Midbrain (tissue), 1 donor: ENCODE results near the gene PGPEP1.
"Not testable (repeated sequence)": the region's sequence is repeated elsewhere in the genome, so short reads cannot be mapped to it uniquely, and the experiment has no call there.

ENCODE experiments used
- DNase-seq: peaks from one replicate; lab custom pipeline; 2025; lab: John Stamatoyannopoulos, UW

The PGPEP1 gene

GRCh38 chr19:18308051-18308947 is 32.1 kb upstream of the PGPEP1 start:
- no peak for DNase-seq

DNA sequence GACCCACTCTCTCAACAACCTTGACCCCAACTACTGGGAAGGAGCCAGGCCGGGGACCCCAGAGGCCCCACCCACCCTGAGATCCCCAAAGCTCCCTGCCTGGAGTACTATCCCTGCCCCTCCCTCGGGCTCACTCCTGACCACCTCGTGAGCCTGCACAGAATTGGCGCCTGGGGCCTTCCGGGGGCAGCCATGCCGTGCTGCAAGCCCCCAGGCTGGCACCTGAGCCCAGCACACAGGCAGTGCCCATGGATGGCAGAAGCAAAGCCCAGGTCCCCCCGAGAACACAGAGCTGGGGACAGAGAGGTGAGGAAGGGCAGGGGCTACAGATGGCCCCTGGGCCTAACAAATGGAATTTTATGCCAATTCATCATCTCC is 31.5 kb upstream of the PGPEP1 start:
- no peak for DNase-seq

- DNase-seq = no peak
These were observed 30.8 kb upstream of the PGPEP1 start for GRCh38 chr19:18309525-18310064.

DNA sequence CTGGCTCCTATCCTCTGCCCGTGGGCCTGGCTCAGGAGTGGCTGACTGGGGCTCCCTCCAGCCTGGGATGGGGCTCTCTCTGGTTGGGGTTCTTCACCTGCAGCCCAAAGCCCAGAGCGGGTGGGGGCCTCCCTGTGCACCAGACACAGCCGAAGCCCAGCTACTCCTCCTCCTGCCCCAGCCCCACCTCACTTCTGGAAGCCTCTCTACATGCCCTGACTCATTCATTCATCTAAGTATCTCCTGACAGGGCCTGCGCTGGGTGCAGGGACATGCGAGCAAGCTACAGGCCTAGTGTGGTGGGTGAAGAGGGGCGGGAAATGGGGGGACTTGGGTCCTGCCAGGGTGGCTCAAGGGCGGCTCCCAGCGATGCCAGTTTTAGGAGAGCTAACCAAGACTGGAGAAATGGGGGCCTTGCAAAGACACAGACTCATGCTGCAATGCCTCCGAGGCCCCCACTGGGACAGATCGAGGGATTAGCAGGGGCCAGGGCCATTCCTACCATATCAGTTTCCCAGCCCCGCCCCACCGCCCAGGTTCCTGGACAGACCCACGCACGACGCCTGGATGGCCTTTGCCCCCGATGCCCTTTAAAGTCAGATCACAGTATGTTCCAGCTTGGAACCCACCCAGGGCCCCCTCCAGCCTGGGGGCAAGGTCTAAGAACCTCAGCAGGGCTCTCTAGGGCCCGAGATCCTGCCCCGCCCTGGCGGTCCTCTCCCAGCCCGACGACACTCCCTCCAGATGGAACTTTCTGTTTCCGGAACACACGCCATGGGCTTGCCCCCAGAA is 30.1 kb upstream of the PGPEP1 start:
- no peak for DNase-seq

DNA sequence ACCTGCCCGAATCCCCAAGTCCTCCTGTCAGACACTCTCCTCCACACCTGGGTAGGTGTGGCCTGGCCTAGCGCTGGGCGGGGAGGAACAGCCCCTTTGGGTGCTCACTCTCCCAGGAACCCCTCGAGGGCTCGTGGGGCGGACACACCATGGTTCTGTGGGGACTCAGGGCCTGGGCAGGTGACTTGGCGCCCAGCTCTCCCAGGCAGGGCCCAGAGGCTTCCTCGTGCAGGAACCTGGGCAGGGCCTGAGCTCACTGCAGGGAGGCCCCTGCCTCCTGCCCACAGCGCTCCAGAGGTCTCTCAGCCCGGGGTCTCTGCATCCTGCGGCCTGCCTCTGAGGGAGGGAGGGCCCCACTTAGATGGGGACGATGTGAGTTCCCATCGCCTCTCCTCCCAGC is 29.4 kb upstream of the PGPEP1 start:
- DNase-seq = no peak

DNA sequence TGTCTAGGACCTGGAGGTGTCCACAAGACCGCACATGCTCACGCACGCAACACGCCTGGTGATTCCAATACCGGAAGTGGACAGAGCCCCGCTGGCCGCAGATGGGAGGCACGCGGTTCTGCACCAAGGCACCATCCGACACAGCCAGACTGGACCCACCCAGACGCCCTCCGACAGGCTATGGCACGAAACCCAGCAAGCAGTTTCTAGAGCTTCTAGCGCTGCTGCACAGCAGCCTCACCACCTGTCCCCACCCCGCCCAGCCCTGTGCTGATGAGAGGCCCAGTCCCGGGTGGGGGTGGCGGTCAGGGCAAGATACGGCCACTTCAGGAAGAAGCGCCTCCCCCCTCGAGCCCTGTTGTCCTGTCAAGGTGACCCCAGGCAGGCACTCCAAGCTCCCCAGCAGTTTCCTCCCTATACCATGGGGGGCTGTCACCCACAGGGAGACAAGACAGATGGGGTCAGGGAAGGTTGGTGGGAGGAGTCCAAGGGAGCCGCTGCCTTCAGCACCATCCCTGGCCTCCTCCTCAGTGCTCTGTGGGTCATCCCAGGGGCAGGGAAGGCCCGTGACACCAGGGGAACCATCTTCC is 28.8 kb upstream of the PGPEP1 start:
- DNase-seq = no peak

DNA sequence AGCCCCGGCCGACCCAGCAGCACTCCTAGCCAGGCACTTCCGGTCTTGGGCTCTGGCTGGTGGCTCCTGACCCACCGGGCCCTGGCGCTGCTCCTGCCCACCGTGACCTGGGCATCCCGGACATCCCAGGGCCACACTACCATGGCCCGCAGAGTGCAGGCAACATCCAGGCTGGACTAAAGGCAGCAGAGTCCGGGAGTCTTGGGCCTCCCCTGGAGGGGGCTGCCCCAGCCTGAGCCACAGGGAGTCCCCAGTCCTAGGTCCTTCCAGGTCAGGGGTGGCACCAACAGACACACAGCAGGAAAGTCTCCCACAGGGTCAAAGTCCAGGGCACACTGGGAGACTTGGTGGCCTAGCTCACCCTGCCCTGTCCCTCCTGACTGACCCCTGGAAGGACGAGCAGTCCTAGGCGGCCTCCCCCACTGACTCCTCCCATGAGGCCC is 28.3 kb upstream of the PGPEP1 start:
- no peak for DNase-seq

DNA sequence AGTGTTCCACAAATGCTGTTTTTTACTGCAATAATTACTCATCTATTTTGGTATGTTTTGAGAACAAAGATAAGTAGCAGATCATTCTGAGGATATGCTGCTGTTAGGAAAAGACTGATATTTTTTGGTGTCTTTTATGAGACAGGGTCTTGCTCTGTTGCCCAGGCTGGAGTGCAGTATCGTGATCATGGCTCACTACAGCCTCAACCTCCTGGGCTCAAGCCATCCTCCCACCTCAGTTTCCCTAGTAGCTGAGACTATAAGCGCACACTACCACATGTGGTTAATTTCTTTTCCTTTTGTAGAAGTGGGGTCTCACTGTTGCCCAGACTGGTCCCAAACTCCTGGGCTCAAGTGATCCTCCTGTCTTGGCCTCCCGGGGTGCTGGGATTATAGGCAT is 27.0 kb upstream of the PGPEP1 start:
- no peak for DNase-seq

DNA sequence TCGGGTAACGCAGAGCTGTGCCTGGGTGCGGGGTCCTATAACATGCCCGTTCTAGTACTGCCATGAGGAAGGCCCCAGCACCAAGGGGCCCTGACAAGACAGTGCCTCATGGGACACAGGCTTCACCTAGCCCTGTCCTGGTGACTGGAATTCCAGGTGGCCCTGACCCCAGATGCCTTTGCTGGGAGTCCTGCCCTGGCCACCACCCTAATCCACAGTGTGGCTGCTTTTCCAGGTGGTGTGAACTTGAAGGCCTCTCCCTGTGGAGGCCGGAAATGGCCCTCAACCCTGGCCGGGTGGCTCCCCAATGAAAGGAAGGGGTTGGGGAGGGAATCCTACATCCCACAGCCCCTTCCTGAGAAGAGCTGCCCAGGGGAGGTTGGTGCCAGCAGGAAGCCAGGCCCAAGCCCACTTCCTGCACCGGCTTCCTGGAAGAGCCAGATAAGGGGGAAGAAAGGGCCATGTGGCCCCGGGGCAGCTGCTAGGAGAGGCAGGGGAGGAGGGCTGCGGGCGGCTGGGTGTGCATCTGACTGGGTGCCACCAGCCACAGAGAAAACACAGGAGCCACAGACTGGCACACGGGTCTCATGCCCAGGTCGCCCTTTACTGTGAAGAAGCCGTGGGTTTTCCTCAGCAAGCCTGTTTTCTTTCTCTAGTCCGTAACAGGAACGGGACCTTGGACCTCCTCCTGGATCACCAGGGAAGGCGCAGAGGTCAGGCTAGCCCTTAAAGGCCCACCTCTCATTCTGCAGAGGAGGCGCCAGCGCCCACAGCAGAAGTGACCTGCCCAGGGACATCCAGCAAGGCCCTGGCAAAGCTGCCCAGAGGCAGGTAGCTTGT is 22.2 kb upstream of the PGPEP1 start:
- DNase-seq = no peak

GRCh38 chr19:18319591-18320135 is 20.7 kb upstream of the PGPEP1 start:
- DNase-seq = no peak

DNA sequence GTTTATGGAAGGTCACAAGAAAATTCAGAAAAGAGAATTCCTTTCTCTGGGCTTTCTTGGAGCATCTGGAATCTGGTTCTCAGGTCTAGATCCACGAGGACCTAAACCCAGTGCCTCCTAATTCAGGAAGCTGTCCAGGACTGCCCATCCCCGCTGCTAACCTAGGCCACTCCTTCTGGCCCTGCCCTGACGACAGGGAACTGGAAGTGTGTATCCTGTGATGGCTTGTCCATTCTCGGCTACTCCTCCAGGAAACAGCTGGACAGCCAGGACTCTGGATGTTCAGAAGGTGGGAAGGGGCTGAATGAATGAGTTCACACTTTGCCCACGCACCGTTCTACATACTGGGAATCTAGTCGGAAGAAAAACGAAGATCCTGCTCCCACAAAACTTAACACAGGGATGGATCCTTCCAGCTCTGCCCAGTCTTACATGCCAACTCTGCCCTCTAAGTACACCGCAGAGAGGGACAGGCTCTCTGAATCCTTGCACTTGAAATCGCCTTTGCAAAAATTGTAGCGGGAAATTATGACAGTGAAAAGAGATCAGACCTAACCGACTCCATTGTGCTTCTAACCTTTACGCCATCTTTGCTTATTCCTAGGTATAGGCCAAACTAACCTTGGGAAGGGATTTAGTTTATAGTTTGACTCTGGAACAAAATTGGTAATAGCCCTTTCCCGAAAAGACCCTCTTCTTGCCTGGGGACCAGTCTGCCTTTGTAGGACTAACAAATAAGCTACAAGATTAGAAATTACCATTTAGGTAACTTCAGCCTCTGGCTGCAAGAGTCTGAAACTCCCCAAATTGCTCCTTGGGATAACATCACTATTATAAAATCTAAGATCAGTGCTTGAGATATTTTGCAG is 19.3 kb upstream of the PGPEP1 start:
- no peak for DNase-seq

- no peak for DNase-seq
These were observed 18.7 kb upstream of the PGPEP1 start for GRCh38 chr19:18321734-18322102.

GRCh38 chr19:18322318-18322758 is 18.1 kb upstream of the PGPEP1 start:
- DNase-seq = no peak

DNA sequence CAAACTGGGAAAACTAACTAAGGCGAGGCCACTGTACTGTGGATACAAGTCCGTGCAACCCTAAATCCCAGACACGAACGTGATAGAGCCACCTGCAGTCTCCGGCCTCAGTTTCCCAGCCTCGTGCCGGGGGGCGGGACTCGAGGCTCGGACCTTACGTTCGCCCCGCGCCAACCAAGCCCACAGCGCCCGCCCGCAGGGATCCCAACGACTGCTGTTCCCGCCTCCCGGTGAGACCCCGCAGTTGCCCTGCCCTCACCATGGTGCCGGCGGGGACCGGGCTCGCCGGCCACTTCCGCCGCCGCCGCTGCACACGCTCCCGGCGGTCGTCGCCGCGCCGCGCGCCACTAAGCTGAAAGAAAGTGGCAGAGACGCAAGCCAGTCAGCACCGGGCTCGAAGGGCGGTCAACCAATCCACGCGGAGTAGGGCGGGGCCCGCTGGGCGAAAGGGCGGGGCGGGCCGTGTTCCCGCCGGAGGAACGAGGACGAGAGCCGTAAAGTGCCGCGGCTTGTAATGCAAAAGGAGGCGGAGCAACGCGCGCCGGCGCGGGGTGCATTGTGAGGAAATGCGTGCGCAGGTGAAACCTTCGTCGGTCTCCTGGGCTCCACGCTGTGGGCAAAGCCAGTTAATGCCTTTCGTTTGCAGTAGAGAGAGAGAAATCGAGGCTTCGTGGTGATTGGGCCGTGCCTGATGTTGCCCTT is 17.5 kb upstream of the PGPEP1 start, which contains the start of gene LSM4:
TSS of gene LSM4 (minus strand) at position 318 of the 702 bp plus-strand sequence. CDS start at position 262, 56 bp downstream.
- DNase-seq = peak; percentile 98

- not testable (repeated sequence) for DNase-seq
These were observed 16.0 kb upstream of the PGPEP1 start for GRCh38 chr19:18324373-18324731.

DNA sequence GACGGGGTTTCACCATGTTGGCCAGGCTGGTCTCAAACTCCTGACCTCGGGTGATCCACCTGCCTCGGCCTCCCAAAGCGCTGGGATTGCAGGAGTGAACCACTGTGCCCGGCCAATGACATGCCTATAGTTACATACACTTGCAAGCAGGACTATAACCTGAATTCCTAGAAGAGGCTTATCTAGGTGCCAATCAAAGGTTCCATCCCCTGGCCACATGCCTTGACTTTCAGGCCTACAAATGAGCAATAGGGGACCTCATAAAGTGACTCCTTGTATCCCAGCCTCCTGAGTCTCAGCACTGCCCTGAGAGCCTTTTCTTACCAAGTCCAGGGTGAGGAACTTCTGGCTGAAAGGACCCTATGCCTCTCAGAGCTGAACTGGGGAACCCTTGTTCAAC is 13.6 kb upstream of the PGPEP1 start:
- no peak for DNase-seq

DNA sequence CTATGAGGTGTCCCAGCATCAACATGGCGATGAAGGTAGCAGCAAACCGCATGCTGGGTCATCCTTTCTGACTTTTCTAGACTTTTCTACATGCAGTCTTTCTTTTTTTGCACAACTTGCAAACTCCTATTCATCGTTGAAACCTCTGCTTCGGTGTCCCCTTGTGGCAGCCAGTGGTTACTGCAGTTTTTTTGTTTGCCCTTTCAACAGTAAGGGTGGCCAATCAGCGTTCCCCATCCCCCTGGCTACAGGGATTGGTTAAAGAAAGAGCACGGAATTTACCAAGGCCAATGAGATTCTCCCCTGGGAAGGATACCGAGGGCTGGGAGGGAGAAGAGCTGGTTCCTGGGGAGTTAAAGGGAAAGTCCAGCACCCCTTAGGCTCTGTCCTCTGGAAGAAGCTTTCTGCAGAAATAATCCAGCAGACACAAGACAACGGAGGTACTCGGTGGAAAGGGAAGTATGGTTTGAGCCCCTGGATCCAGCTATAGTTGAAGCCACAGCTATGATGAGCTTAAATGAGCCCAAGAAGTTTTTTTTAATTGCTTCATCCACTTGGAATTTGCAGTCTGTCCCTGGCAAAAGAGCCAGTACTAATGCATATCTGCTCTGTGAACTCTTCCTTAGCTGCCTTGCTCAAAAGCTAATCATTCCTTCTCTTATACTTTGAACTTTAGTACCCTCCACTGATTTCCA is 11.9 kb upstream of the PGPEP1 start:
- peak; percentile 96 for DNase-seq

DNA sequence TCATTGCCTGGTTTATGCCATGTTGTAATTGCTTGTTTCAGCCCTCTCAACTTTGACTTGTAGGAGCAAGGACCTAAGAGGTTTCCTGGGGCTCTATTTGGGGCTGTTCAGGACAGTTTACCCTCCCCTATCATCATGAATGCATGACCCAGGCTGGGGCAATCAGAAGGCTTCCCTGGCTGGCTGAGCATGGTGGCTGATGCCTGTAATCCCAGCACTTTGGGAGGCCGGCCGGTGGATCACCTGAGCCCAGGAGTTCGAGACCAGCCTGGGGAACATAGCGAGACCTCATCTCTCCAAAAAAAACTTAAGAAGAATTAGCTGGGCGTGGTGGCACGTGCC is 11.4 kb upstream of the PGPEP1 start:
- DNase-seq = no peak

DNA sequence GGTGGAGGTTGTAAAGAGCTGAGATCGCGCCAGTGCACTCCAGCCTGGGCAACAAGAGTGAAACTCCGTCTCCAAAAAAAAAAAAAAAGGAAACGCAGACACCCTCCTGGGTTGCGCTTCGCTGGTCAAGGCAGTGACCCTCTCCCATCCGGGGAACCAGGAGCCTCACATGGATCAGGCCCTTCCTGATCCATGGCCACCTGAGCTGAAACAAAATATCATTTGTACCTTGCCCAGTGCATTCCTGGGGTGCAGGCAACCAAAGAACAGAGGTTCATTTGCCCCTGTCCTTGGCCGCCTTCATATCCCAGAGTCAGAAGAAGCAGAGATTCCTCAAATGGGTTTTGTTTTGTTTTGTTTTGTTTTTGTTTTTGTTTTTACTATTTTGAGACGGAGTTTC is 9.5 kb upstream of the PGPEP1 start:
- DNase-seq = no peak
